ENCODE results near the gene ADGRV1. TPM values are rescaled to one million over a fixed set of nuclear protein-coding genes. Genes with fewer than 3 reads are reported as not detected.

The ADGRV1 gene
- polyA plus RNA-seq, 3 donors: 0.18 to 0.33 TPM; not detected in 1

DNA sequence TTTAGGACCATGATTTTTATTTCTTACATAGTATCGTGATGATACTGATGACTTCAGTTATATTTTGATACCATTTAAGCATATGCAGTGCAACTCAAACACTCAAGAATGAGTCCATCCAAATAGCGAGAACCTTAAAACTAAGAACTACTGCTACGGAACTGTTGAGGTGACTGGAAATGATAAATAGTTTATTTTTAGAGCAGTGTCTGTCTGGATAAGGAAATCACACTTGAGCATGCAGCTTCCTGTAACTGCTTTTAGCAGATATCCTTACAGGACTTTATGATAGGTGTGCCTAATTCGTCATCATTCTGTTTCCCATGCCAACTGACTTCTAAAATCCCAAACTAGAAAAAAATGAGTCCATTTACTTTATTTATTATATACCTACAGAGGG is 85.5 kb downstream of the ADGRV1 start:
- no peaks in the 10 kb centered on the region for H3K79me2 ChIP-seq (ENCODE audit: insufficient read depth, low read length)
- H3K27me3 ChIP-seq (ENCODE audit: control insufficient read depth in 2 of 2, insufficient read depth in 2 of 2, low read length in 2 of 2): no peaks in the 10 kb centered on the region
- no peaks in the 10 kb centered on the region for H4K20me1 ChIP-seq (ENCODE audit: insufficient read depth, low read length)
- H3K4me3 ChIP-seq (replicated peaks in 1 of 3; ENCODE audit: low read depth in 2 of 3, low read length in 3 of 3): no peak overlapping the region
- TF ChIP-seq, protein P1, sequence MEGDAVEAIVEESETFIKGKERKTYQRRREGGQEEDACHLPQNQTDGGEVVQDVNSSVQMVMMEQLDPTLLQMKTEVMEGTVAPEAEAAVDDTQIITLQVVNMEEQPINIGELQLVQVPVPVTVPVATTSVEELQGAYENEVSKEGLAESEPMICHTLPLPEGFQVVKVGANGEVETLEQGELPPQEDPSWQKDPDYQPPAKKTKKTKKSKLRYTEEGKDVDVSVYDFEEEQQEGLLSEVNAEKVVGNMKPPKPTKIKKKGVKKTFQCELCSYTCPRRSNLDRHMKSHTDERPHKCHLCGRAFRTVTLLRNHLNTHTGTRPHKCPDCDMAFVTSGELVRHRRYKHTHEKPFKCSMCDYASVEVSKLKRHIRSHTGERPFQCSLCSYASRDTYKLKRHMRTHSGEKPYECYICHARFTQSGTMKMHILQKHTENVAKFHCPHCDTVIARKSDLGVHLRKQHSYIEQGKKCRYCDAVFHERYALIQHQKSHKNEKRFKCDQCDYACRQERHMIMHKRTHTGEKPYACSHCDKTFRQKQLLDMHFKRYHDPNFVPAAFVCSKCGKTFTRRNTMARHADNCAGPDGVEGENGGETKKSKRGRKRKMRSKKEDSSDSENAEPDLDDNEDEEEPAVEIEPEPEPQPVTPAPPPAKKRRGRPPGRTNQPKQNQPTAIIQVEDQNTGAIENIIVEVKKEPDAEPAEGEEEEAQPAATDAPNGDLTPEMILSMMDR (IDR thresholded peaks at IDR 0.05): no peak
- no peaks in the 10 kb centered on the region for H3K9me3 ChIP-seq (replicated peaks in 1 of 2; ENCODE audit: control insufficient read depth in 1 of 2, insufficient read depth in 1 of 2, low read length in 2 of 2)
- H2AFZ ChIP-seq (ENCODE audit: insufficient read depth, low read depth, low read length, poor library complexity, severe bottlenecking): no peak overlapping the region
- no peak overlapping the region for H3K9ac ChIP-seq (ENCODE audit: insufficient read depth, low read length, poor library complexity, severe bottlenecking)
- intact Hi-C loops (cut with micrococcal nuclease): no loop called here
- no peak overlapping the region for H3K4me3 Mint-ChIP-seq
- H3K4me1 ChIP-seq (ENCODE audit: control insufficient read depth in 1 of 2, insufficient read depth in 2 of 2, low read length in 2 of 2): peaks cover 20 to 42% of the 10 kb centered on the region in 2 donors
- H3K4me2 ChIP-seq (replicated peaks; ENCODE audit: extremely low read depth, low read length, poor library complexity, severe bottlenecking): no peak overlapping the region
- peaks cover 35% of the 10 kb centered on the region for H3K4me1 Mint-ChIP-seq
- no peaks in the 10 kb centered on the region for H3K9me3 Mint-ChIP-seq
- DNase-seq: no peak
- WGBS (ENCODE audit: insufficient coverage): no CpG with 5 or more reads among the region's 4 CpGs
- H3K27ac ChIP-seq (ENCODE audit: low read depth in 1 of 2, low read length in 2 of 2): no peak overlapping the region
- H3K36me3 ChIP-seq (replicated peaks in 1 of 2; ENCODE audit: control insufficient read depth in 1 of 2, insufficient read depth in 2 of 2, low read length in 2 of 2): no peaks in the 10 kb centered on the region
- H3K27ac Mint-ChIP-seq: no peak overlapping the region
- H3K36me3 Mint-ChIP-seq: no peaks in the 10 kb centered on the region
- H3K27me3 Mint-ChIP-seq (ENCODE audit: low read depth in 3 of 3): no peaks in the 10 kb centered on the region

DNA sequence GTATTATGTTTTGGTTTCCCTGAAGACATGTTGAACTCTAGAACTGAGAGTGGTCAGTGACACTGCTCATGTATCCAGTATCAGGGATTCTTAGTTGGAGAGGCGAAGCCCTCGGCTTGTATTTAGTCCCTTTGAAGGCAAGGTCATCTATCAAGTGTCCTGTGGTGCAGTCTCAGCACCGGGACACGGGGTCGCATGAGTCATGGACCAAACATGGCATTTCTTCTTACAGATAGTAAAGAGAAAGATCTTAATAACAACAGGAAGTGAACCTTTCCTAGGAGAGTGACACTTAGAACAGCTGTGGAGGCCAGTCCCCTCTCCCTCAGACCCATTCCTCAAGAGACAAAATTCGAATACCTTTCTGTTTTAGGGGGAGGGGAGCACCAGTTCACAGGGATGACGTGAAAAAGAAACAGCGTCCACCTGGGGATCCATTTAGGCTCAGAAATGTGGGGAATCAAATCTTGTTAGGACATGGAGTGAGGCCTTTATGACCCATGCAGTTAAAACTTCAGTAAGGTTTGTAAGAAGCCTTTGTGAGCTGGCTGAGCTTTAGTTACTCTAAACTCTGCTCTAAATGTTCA is 86.5 kb downstream of the ADGRV1 start:
- Histone ChIP-seq H3K79me2 (ENCODE audit: insufficient read depth, low read length) (no peaks in the 10 kb centered on the region), H3K4me1 (ENCODE audit: control insufficient read depth in 1 of 2, insufficient read depth in 2 of 2, low read length in 2 of 2) (peaks cover 20 to 42% of the 10 kb centered on the region in 2 donors), H3K4me2 (replicated peaks; ENCODE audit: extremely low read depth, low read length, poor library complexity, severe bottlenecking) (no peak overlapping the region), H3K36me3 (replicated peaks in 1 of 2; ENCODE audit: control insufficient read depth in 1 of 2, insufficient read depth in 2 of 2, low read length in 2 of 2) (no peaks in the 10 kb centered on the region), H4K20me1 (ENCODE audit: insufficient read depth, low read length) (no peaks in the 10 kb centered on the region), H3K27me3 (ENCODE audit: control insufficient read depth in 2 of 2, insufficient read depth in 2 of 2, low read length in 2 of 2) (no peaks in the 10 kb centered on the region), H2AFZ (ENCODE audit: insufficient read depth, low read depth, low read length, poor library complexity, severe bottlenecking) (peak overlapping the region; percentile 29), H3K9ac (ENCODE audit: insufficient read depth, low read length, poor library complexity, severe bottlenecking) (no peak overlapping the region), H3K4me3 (replicated peaks in 1 of 3; ENCODE audit: low read depth in 2 of 3, low read length in 3 of 3) (no peak overlapping the region), H3K9me3 (replicated peaks in 1 of 2; ENCODE audit: control insufficient read depth in 1 of 2, insufficient read depth in 1 of 2, low read length in 2 of 2) (no peaks in the 10 kb centered on the region), H3K27ac (ENCODE audit: low read depth in 1 of 2, low read length in 2 of 2) (no peak overlapping the region)
- H3K36me3 Mint-ChIP-seq: no peaks in the 10 kb centered on the region
- H3K4me1 Mint-ChIP-seq: peaks cover 35% of the 10 kb centered on the region
- peaks cover 0 to 2% (median 0%) of the 10 kb centered on the region in 7 donors for H3K9me3 Mint-ChIP-seq
- TF ChIP-seq, protein P1 (IDR thresholded peaks at IDR 0.05): no peak
- no peak overlapping the region for H3K4me3 Mint-ChIP-seq
- H3K27me3 Mint-ChIP-seq (ENCODE audit: low read depth in 3 of 3): no peaks in the 10 kb centered on the region
- WGBS (ENCODE audit: insufficient coverage): 96% methylated on average over 4 of the region's 8 CpGs
- peak in 1 of 3 donors; percentile 12 for DNase-seq
- intact Hi-C loops (cut with micrococcal nuclease): no loop called here
- H3K27ac Mint-ChIP-seq: peak overlapping the region in 1 of 7 donors; percentile 33

All from CD14-positive monocyte (primary cell).